IPS-NIHi7 (cell line): ENCODE data around the gene IL22RA2.
"Not testable (repeated sequence)": the region's sequence is repeated elsewhere in the genome, so short reads cannot be mapped to it uniquely, and the experiment has no call there.

Source experiments
- DNase-seq: peaks from one replicate; pipeline ENCODE4 v3.0.0; 2012; ENCODE audit warnings: mixed read lengths; ENCODE audit errors: extremely low spot score

IL22RA2 gene

DNA sequence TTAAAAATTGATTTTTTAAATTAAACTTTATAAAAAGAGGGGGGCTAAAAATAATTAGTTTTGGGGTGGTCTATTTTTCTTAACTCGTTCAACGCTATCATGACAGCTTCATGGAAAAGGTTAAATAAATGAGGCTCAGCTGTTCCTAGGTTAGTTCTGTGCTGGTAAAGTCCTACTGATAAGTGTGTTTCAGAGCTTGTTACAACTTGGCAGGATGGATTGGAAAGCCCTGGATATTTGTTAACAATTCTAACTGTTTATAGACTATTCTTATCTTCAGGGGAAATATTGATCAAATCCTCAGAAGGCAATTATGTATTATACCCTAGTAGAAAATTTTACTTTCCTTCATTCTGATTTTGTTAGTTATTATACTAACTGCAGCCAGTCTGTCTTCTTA is 50.4 kb downstream of the IL22RA2 start:
- DNase-seq = no peak

GRCh38 chr6:137122612-137123011 is 50.8 kb downstream of the IL22RA2 start:
- DNase-seq = no peak

- DNase-seq = no peak
These were observed 51.9 kb downstream of the IL22RA2 start for GRCh38 chr6:137121401-137121997.

DNA sequence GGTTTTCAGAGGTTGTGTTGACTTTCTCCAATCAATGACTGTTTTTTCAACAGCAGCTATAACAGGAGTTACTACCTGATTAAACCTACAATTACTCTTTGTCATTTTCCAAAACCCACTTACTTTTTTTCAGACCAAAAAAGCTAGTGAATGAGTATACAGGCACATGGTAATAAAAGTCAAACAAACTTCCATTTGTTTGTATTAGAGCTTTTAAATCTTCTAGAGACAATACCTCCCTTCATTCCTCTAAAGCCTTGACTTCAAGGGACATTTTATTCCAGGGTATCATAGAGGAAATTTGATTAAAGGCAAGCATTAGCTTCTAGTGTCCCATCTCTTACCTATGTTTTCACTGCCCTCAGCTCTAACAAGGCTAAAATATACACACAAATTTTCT is 52.7 kb downstream of the IL22RA2 start:
- DNase-seq = no peak

DNA sequence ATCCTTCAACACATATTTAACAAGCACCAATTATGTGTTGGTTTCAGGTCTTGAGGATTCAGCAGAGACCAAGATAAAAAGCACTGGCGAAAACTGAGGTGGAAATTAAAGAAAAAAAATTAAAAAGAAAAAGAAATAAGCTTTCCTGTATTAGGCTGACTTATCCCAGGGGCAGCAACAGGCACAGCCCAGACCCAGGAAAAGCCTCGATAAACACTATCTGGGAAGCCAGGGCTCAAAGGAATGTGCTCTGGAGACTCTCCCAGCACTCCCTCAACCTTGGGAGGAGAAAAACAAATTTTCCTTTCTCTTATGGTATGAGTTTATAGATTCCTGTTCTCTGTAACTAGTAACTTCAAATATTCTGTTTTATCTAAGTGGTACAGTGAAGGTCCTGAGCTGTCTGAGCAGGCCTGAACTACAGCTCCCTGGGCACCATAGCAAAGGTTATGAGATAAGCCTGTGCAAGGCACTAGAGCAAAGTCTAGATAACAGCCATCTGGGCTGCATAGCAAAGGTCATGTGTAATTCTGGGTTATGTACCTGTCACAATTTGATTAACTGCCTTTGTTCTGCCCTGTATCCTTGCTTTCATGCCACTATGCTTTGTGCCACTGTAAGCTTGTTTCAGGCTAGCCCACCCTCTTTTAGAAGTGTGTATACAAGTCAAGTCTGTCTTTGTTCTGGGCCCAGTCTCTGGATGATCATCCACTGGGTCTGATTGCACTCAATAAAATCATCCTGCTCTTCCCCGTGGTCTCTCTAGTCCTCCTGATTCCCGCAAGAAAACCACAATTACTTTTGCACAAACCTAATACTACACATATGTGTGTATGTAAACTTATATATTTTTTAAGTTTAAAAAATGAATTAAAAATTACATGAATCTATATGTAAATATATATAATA is 54.0 kb downstream of the IL22RA2 start:
- DNase-seq = no peak

GRCh38 chr6:137117581-137117980 is 55.9 kb downstream of the IL22RA2 start:
- DNase-seq = no peak

DNA sequence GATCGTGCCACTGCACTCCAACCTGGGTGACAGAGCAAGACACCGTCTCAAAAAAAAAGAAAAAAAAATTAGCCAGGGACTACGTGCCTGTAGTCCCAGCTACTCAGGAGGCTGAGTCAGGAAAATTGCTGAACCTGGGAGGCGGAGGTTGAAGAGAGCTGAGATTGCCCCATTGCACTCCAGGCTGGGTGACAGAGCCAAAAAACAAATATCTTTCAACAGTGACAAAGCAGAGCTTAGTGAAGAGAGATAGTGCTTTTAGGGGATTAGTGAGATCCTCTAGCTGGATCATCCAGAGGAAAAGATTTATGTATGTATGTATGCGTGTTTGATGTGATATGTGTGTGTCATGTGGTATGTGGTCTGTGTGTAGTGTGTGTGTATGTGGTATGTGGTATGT is 56.6 kb downstream of the IL22RA2 start:
- DNase-seq = no peak

DNA sequence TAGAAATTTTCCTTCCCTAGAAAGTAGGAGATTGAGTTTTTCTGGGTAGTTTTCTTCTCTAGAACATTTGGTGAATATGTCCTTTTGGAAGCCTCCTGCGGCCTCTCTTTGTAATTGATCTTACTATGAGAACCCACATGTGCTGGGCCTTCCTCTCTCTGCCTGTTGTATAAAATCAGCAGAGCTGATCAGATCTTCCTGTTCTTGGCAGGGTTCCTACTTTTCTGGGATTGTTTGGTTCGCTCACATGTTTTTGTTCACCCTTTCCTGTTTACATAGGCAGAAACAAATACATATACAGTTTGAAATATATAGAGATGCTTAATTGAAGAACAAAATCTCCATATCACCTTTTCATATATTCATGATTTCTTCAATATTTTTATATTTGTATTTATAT is 57.8 kb downstream of the IL22RA2 start:
- no peak for DNase-seq

GRCh38 chr6:137112067-137112355 is 61.4 kb downstream of the IL22RA2 start:
- no peak for DNase-seq

- no peak for DNase-seq
These were observed 62.0 kb downstream of the IL22RA2 start for GRCh38 chr6:137111296-137112066.

- no peak for DNase-seq
These were observed 65.7 kb downstream of the IL22RA2 start for GRCh38 chr6:137107767-137108105.

DNA sequence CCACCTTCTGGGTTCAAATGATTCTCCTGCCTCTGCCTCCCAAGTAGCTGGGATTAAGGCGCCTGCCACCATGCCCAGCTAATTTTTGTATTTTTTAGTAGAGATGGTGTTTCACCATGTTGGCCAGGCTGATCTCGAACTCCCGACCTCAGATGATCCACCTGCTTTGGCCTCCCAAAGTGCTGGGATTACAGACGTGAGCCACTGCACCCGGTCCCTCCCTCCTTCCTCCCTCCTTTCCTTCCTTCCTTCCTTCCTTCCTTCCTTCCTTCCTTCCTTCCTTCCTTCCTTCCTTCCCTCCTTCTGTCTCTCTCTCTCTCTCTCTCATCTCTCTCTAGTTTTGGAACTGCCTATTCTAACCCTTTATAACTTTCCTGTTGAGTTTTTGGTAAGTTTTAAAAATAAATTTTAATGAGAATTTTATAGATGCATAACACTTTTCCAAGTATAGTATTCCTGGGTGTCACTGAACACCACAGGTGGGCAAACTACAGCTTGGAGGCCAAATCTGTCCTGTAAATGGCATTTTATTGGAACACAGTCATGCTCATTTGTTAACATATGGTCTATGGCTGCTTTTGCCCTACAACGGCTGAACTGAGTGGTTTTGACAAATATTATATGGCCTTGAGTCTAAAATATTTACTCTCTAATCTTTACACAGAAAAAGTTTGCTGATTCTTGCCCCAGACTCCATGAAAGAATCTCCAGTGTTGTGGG is 66.2 kb downstream of the IL22RA2 start:
- DNase-seq = not testable (repeated sequence)

- no peak for DNase-seq
These were observed 67.3 kb downstream of the IL22RA2 start for GRCh38 chr6:137106183-137106582.

DNA sequence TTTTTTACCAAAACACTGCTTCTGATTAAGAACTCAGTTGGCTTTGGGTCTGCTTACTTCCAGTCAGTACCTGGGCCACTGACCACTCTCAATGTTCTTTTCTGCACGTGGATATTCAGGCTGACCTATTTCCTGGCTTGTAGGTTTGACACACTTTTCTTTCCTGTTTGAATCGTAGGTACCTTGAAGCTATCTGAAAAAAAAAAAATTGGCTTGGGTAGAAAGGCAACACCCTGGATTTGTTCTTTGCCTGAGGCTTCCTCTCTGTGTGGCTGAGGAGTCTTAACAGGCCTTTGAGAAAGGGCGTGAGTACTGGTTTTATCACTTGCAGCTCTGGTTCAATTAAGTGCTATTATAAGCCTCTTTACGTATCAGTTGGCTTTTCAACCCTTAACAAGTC is 68.1 kb downstream of the IL22RA2 start:
- DNase-seq = no peak

GRCh38 chr6:137104926-137105325 is 68.5 kb downstream of the IL22RA2 start:
- DNase-seq = no peak

DNA sequence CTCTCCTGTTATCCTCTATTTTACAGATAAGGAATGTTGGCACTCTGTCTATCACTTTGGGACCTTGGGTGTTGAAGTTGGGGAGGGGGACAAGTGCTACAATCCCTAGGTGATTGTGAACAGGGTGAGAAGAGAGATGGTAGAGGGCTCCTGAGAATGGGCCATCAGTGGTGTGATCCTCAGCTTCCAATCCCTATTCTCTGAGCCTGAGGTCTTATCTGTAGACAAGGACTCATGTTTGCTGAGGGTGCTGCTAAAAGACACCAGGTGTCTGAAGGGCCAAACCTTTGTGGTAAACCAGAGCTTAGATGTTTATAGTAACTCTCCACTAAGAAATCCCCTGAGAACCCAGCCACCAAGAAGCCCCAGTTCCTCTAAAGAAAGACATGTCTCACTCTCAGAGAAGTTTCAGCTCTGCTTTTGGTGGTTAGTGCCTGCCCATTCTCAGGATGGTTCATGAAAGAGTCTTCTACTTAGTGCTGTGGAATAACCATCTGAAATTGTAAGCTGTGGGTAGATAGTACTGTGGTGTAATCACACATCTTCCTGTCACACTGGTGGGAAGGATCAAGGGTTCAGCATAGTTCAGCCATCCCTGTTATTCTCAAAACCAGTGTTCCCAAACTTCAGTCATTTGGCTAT is 70.5 kb downstream of the IL22RA2 start:
- no peak for DNase-seq

GRCh38 chr6:137102050-137102848 is 71.2 kb downstream of the IL22RA2 start:
- DNase-seq = no peak

- DNase-seq = no peak
These were observed 73.6 kb downstream of the IL22RA2 start for GRCh38 chr6:137099689-137100403.

- DNase-seq = no peak
These were observed 75.9 kb downstream of the IL22RA2 start for GRCh38 chr6:137097526-137097925.

DNA sequence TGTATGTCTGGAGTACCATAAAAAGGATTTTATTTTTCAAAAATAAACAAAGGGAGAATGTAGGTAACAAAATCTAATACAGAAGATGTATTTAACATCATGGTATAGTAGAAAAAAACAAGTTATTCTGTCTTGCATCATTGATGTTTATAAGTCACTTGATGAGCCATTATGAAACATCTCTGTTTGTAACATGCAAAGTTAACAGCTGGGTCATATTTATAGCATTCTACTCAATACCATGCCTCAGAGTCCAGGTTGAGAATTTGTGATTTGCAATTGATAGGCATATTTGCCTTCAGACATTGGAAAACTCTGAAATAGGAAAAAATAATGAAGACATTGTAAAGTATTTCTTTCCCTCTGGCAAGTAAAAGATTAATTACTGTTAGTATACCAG is 76.4 kb downstream of the IL22RA2 start:
- DNase-seq = no peak
